ENCODE data around the gene ITCH.
"Not testable (repeated sequence)": the region's sequence is repeated elsewhere in the genome, so short reads cannot be mapped to it uniquely, and the experiment has no call there.

Gene ITCH

DNA sequence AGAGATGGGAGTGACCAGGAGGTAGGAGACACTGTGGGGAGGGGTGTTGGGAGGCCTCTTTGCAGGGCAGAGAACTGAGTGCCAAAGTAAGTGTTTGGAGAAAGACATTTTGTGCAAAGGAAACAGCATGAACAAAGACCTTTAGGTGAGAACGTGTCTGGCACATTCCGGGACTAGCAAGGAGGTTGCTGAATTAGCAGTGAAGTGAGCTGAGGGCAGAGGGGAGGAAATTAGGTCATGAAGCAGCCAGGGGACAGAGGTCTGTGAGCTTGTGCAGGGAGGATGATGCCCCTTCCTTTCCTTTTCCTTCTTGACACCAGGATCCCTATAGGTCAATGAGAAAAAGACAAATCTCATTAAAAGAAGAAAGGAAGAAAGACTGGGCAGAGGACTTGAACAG, 38.5 kb upstream of the ITCH start:
- TF ChIP-seq, protein P1, sequence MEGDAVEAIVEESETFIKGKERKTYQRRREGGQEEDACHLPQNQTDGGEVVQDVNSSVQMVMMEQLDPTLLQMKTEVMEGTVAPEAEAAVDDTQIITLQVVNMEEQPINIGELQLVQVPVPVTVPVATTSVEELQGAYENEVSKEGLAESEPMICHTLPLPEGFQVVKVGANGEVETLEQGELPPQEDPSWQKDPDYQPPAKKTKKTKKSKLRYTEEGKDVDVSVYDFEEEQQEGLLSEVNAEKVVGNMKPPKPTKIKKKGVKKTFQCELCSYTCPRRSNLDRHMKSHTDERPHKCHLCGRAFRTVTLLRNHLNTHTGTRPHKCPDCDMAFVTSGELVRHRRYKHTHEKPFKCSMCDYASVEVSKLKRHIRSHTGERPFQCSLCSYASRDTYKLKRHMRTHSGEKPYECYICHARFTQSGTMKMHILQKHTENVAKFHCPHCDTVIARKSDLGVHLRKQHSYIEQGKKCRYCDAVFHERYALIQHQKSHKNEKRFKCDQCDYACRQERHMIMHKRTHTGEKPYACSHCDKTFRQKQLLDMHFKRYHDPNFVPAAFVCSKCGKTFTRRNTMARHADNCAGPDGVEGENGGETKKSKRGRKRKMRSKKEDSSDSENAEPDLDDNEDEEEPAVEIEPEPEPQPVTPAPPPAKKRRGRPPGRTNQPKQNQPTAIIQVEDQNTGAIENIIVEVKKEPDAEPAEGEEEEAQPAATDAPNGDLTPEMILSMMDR (IDR thresholded peaks at IDR 0.05; ENCODE audit: low read depth, low read length, missing control alignments), result no peak
- DNase-seq (ENCODE audit: low read depth), result no peak
- H3K4me3 ChIP-seq (ENCODE audit: low read depth, low read length), result no peak overlapping the region

DNA sequence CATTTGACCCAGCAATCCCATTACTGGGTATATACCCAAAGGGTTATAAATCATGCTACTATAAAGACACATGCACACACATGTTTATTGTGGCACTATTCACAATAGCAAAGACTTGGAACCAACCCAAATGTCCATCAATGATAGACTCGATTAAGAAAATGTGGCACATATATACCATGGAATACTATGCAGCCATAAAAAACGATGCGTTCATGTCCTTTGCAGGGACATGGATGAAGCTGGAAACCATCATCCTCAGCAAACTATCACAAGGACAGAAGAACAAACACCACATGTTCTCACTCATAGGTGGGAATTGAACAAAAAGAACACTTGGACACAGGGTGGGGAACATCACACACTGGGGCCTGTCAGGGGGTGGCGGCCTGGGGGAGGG, 34.9 kb upstream of the ITCH start:
- H3K4me3 ChIP-seq (ENCODE audit: low read depth, low read length); DNase-seq (ENCODE audit: low read depth): not testable (repeated sequence)

DNA sequence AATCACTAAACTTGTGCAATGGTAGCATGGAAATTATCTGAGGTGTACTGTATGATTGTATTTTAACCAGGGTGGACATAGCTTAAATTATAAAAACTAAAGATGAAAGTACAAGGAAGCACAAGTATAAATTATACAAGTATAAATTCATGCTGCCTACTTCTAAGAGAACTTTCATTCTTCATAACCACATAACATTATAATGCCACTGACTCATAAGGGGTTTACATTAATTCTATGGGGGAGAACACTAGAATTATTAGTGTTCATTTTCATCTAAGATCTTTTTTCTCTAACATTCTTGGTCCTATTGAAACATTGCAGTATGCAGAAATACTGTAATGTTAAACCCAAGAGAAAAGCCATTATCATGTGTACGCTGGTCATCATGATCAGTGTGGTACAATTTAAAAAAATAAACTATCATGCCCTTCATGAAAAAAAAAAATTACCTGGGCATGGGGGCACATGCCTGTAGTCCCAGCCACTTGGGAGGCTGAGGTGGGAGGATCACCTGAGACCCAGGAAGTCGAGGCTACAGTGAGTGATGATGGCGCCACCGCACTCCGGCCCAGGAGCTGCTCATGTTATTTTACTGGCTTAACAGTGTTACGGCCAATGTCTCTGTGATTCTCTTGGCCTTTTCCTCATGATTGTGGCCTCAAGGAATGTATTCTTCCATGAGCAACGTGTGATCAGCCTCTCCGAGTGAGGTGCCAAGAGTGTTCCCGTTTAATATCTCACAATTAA, 34.0 kb upstream of the ITCH start:
- no peak overlapping the region for H3K4me3 ChIP-seq (ENCODE audit: low read depth, low read length)
- TF ChIP-seq, protein P1 (IDR thresholded peaks at IDR 0.05; ENCODE audit: low read depth, low read length, missing control alignments), result no peak
- no peak for DNase-seq (ENCODE audit: low read depth)

DNA sequence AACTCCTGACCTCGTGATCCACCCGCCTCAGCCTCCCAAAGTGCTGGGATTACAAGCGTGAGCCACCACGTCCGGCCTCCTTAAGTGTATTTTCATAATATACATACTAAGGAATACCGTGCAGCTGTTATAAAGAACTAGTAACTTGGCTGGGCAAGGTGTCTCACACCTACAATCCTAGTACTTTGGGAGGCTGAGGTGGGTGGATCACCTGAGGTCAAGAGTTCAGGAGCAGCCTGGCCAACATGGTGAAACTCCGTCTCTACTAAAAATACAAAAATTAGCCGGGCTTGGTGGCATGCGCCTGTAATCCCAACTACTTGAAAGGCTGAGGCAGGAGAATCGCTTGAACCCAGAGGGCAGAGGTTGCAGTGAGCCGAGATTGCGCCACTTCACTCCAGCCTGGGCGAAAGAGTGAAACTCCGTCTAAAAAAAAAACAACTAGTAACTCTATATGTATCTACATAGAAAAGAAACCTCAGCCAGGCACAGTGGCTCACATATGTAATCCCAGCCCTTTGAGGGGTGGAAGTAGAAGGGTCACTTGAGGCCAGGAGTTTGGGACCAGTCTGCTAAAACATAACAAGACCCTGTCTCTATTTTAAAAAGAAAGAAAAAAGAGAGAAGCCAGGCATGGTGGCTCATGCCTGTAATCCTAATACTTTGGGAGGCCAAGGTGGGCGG, 32.1 kb upstream of the ITCH start:
- not testable (repeated sequence) for H3K4me3 ChIP-seq (ENCODE audit: low read depth, low read length); DNase-seq (ENCODE audit: low read depth)

DNA sequence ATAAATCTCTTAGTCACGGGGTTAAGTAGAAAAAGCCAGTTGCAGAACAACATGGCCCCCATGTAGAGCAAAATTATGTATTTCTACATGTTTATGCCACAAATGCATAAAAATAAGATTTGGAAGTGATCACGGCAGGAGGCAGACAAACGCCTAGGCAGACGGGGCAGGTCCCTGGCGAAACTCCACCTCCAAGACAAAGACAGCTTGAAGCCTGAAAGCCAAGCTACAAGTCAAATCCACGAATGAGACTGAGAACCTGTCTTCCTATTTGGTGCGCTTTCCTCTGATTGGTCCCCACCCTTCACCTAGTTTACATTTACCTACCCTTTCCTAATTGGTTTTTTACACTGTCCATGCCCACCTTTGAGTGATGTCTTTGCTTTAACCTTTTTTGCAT, 31.2 kb upstream of the ITCH start:
- no peak for DNase-seq (ENCODE audit: low read depth)
- TF ChIP-seq, protein P1 (IDR thresholded peaks at IDR 0.05; ENCODE audit: low read depth, low read length, missing control alignments), result no peak
- no peak overlapping the region for H3K4me3 ChIP-seq (ENCODE audit: low read depth, low read length)

DNA sequence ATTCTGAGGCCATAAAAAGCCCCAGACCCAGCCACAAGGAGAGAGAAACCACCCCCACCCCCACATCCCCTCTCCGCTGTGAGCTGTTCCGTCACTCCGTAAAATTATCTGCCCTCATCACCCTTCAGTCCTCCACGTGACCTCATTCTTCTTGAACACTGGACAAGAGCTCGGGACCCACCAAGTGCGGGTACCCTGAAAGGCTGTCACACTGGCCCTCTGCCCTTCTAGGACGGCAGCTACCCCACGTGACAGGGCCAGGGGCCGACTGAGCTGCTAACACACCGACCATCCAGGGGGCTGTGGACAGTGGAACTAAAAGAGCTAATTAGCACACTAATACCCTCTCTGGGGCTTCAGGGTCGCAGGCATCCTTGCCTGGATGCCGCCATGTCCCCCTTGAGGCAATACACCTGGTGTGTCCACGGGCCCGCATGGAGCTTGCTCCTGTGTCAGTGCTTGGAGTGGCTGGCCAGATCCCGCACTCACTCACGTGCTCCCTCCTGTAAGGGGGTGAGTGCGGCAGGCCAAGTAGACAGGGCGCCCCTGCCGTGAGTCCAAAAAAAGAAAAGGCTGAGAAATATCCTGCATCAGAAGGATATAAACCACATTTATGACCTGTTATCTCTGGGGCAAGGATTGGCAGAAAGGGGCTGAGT, 30.7 kb upstream of the ITCH start:
- TF ChIP-seq, protein P1 (IDR thresholded peaks at IDR 0.05; ENCODE audit: low read depth, low read length, missing control alignments), result no peak
- H3K4me3 ChIP-seq (ENCODE audit: low read depth, low read length), result no peak overlapping the region
- no peak for DNase-seq (ENCODE audit: low read depth)

DNA sequence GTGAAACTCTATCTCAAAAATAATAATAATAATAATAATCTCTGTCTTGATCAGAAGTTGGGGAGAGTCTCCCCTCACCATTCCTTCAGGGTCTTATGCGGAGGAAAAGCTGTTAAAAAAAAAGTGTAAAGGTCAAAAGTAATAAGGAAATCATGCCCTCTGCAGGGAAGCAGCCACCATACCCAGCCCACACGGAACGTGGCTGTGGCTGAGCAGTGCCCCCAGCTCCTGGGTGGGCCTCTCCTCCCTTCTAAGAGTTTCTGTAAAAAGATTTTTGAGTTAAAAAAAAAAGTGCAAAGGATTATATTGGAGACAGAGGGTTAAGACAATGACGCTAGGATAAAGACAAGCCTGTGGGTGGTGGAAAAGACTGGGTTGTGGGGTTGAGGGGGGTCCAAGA, 29.3 kb upstream of the ITCH start:
- TF ChIP-seq, protein P1 (IDR thresholded peaks at IDR 0.05; ENCODE audit: low read depth, low read length, missing control alignments), result no peak
- DNase-seq (ENCODE audit: low read depth), result no peak
- H3K4me3 ChIP-seq (ENCODE audit: low read depth, low read length), result no peak overlapping the region

Measured in GM12864 (cell line).